SK-N-MC (cell line): ENCODE measurements around the gene TTN.

Experiments used
- DNase-seq: peaks from one replicate; pipeline ENCODE4 v3.0.0-alpha.2; 2011; ENCODE audit warnings: low read depth, low spot score
- H3K27ac ChIP-seq: fragments of 200-600 bp; sonication (generic); 2 replicates; pipeline ENCODE4 v1.5.1; 2016; ENCODE audit warnings: mixed run types
- H3K36me3 ChIP-seq: fragments of 200-600 bp; sonication (generic); 2 replicates; pipeline ENCODE4 v1.6.1; 2017; ENCODE audit warnings: antibody characterized with exemption, low read length, mixed read lengths; ENCODE audit not compliant: insufficient read depth
- H3K4me3 ChIP-seq: fragments of 200-600 bp; sonication (generic); 2 replicates; pipeline ENCODE4 v1.5.1; 2016
- H3K9ac ChIP-seq: fragments of 200-600 bp; sonication (generic); 2 replicates; pipeline ENCODE4 v1.8.0; 2017; ENCODE audit warnings: mixed run types, mixed read lengths; ENCODE audit not compliant: insufficient read length
- H3K9me3 ChIP-seq: fragments of 200-600 bp; sonication (generic); 2 replicates; pipeline ENCODE4 v1.6.1; 2017; ENCODE audit warnings: low read depth, mild to moderate bottlenecking, antibody characterized with exemption, low read length, moderate library complexity, mixed read lengths
- EZH2 ChIP-seq: fragments of 200-600 bp; sonication (generic); IDR thresholded peaks from one replicate; pipeline ENCODE4 v1.6.1; 2017; ENCODE audit warnings: antibody characterized with exemption
- FOXP2 ChIP-seq: optimal IDR thresholded peaks from 2 replicates; pipeline ENCODE3; 2011; ENCODE audit warnings: mild to moderate bottlenecking, moderate library complexity; ENCODE audit not compliant: insufficient read depth; ENCODE audit errors: extremely low read length, control extremely low read depth
- POLR2AphosphoS5 ChIP-seq: IDR thresholded peaks from 2 replicates; pipeline ENCODE4 v1.6.1; 2012; ENCODE audit warnings: mild to moderate bottlenecking, low read depth, low read length, borderline replicate concordance

TTN gene

DNA sequence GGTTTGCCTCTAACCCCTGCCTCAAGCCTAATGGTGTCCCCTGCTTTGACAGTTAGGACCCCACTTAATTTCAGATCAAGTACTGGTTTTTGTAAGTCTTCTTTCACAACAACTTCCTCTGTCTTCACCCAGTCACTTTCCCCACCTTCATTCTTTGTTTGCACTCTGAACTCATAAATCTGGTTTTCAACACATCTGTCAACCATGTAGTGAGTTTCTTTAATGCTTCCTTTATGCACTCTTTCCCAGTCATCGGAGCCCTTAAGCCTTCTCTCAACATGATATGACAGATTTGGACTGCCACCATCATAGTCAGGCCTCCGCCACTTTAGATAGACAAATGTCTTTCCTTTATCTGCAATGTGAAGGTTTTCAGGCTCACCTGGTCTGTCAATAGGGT, 217.9 kb downstream of the TTN start:
- TF ChIP-seq FOXP2: no peak
- TF ChIP-seq EZH2: no peak
- no peak for TF ChIP-seq POLR2AphosphoS5
- no peak overlapping the region for H3K4me3 ChIP-seq

DNA sequence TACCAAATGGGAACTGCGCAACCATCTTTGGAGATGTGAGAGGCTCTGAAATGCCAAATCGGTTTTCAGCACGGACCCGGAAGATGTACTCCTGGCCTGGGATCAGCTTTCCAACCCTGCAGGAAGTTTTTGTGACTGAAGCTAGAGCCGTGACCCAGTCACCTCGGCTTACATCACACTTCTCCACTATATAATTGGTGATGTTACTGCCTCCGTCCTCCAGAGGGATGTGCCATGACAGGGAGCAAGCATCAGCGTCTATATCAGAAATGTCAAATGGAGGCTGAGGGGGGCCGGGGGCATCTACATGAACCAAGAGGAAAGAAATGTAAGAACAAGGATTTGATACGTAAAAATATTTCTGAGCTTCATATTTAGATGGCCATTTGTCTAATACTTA, 222.6 kb downstream of the TTN start:
- Histone ChIP-seq H3K9me3 (no peaks in the 10 kb centered on the region), H3K27ac (no peak overlapping the region), H3K4me3 (no peak overlapping the region), H3K9ac (no peak overlapping the region), H3K36me3 (no peaks in the 10 kb centered on the region)
- no peak for DNase-seq
- TF ChIP-seq FOXP2 (no peak), POLR2AphosphoS5 (no peak), EZH2 (no peak)

More for the DNA sequence above, 217.9 kb downstream of the TTN start:
- Histone ChIP-seq H3K36me3 (no peaks in the 10 kb centered on the region), H3K9me3 (no peaks in the 10 kb centered on the region), H3K27ac (no peak overlapping the region), H3K9ac (no peak overlapping the region)
- DNase-seq: no peak

DNA sequence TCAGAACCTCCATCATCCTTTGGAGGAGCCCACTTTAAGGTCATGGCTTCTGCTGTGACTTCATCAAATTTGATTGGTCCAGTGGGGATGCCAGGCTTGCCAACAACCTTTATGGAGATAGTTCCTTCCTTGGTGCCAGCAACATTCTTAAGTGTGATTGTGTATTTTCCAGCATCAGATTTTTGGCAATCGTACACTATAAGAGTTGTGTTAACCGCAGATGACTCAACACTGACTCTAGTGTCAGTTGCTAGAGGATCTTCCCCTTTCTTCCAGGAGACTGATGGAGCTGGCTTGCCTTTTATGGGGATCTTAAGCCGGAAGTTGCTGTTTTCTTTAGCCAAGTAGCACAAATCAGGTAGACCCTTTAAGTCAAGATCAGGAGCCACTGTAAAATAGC, 228.2 kb downstream of the TTN start:
- DNase-seq: no peak
- no peak for TF ChIP-seq FOXP2
- TF ChIP-seq EZH2: no peak
- no peak for TF ChIP-seq POLR2AphosphoS5

DNA sequence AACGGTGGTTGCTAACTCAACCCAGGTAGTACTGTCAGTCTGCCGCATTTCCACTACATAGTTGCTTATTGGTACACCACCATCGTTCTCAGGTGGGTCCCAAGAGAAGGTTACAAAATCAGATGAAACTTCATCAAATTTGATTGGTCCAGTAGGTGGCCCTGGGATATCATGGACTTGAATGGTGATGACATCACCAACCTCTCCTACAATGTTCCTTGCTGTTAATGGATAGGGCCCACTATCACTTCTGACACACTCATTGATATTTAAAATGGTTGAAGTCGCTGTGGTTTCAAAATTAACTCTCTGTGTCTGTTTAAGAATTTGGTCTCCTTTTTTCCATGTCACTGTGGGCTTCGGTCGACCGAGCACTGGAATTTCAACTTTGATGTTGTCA, 232.4 kb downstream of the TTN start:
- no peak for DNase-seq
- no peaks in the 10 kb centered on the region for H3K9me3 ChIP-seq
- TF ChIP-seq POLR2AphosphoS5: no peak
- TF ChIP-seq FOXP2: no peak
- no peak for TF ChIP-seq EZH2
- no peak overlapping the region for H3K4me3 ChIP-seq
- H3K9ac ChIP-seq: no peak overlapping the region
- H3K27ac ChIP-seq: no peak overlapping the region
- H3K36me3 ChIP-seq: no peaks in the 10 kb centered on the region; the same call in 1 of the 2 replicates

More for the DNA sequence above, 228.2 kb downstream of the TTN start:
- Histone ChIP-seq H3K4me3 (no peak overlapping the region), H3K27ac (no peak overlapping the region), H3K9ac (no peak overlapping the region), H3K36me3 (no peaks in the 10 kb centered on the region; the same call in 1 of the 2 replicates), H3K9me3 (no peaks in the 10 kb centered on the region)

DNA sequence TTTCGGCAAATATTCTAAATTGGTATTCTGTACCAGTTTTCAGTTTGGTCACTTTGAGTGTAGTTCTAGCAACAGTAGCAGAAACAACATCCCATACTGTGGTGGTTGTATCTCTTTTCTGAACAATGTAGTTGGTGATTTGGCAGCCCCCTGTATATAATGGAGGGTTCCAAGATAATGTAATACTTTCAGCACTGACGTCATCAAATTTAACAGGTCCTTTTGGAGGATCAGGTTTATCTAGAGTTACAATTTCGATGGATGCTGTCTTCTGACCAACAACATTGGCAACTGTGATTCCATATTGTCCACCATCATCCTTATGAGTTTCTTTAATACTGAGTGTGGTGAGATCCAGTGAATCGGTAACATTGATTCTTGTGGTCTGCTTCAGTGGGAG, 239.0 kb downstream of the TTN start:
- no peak overlapping the region for H3K4me3 ChIP-seq
- H3K9me3 ChIP-seq: no peaks in the 10 kb centered on the region
- TF ChIP-seq FOXP2 (no peak), POLR2AphosphoS5 (no peak), EZH2 (no peak)
- H3K36me3 ChIP-seq: no peaks in the 10 kb centered on the region
- no peak overlapping the region for H3K27ac ChIP-seq
- DNase-seq: no peak
- H3K9ac ChIP-seq: no peak overlapping the region

DNA sequence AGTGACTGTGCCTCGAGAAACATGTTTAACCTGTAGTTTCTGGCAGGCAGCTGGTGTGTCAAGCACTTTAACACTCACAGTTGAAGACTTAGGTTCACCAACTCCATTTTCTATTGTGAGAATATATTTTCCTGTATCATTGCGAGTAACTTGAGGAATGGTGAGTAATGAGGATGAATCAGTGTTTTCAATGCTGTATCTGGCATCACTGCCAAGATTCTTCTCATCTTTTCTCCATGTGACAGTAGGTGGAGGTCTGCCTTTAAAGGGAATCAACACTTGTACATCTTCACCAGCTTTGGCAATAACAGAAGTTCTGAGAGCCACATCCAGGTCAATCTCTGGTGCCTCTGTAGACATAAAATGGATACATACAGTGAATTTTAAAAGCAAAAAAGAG, 254.2 kb downstream of the TTN start:
- DNase-seq: no peak
- H3K27ac ChIP-seq: no peak overlapping the region
- no peaks in the 10 kb centered on the region for H3K9me3 ChIP-seq
- TF ChIP-seq FOXP2: no peak
- no peak for TF ChIP-seq EZH2
- TF ChIP-seq POLR2AphosphoS5: no peak
- H3K36me3 ChIP-seq: no peaks in the 10 kb centered on the region
- H3K9ac ChIP-seq: no peak overlapping the region
- no peak overlapping the region for H3K4me3 ChIP-seq

DNA sequence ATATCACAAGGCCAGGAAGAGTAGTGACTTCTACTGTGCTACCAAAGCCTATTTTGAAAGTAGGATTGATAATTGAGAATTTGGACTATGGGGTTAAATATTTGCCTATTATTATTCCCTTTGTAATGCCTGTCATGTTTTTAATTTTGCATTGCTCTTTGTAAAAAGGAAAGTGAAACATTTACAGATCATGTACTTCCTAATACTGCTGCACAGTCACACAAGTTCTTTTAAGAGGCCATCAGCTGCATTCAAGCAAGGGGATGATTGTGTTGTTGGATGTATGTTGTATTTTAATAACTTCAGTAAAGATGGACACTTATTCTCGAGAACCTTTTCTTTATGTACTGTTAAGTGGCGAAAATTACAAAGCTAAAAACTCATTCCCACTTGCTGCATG, 256.9 kb downstream of the TTN start:
- no peak overlapping the region for H3K27ac ChIP-seq
- H3K9me3 ChIP-seq: no peaks in the 10 kb centered on the region
- no peak overlapping the region for H3K4me3 ChIP-seq
- TF ChIP-seq FOXP2 (no peak), POLR2AphosphoS5 (no peak), EZH2 (no peak)
- no peak overlapping the region for H3K9ac ChIP-seq
- no peak for DNase-seq
- H3K36me3 ChIP-seq: no peaks in the 10 kb centered on the region

DNA sequence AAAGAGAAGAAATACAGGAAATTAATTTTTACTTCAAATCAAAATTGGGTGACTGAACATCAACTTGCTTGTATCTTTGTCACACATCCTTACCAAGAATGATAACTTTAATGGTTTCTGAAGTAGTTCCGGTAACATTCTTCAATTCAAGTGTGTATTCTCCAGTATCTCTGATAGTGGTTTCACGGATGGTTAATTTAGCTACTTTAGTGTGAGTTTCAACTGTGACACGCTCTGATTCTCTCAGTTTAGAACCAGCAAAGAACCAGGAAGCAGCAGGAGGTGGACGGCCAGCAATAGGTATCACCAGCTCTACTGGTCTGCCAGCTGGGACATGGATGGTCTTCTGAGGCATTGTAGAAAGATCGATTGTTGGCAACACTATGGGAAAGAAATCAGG, 264.7 kb downstream of the TTN start:
- Histone ChIP-seq H3K36me3 (no peaks in the 10 kb centered on the region), H3K9ac (no peak overlapping the region), H3K27ac (no peak overlapping the region), H3K9me3 (no peaks in the 10 kb centered on the region), H3K4me3 (no peak overlapping the region)
- no peak for TF ChIP-seq FOXP2
- TF ChIP-seq POLR2AphosphoS5: no peak
- no peak for TF ChIP-seq EZH2
- DNase-seq: no peak

DNA sequence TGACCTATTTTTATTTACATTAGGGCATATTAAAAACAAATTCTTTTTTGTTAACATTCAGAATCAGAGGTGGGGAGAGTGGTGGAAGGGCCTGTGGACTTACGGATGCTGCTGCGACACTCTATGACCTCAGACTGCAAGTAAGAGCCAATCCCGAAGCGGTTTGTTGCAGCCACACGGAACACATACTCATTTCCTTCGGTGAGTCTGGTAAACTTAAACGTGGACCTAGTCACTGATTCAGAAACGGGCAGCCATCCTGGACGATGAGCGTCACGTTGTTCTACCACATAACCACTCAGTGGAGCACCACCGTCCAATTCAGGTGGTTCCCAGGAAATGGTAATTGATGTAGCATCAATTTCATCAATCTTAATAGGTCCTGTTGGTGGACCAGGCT, 265.1 kb downstream of the TTN start:
- H3K9me3 ChIP-seq: no peaks in the 10 kb centered on the region
- H3K9ac ChIP-seq: no peak overlapping the region
- H3K27ac ChIP-seq: no peak overlapping the region
- DNase-seq: no peak
- TF ChIP-seq EZH2: no peak
- TF ChIP-seq FOXP2: no peak
- no peak for TF ChIP-seq POLR2AphosphoS5
- no peaks in the 10 kb centered on the region for H3K36me3 ChIP-seq
- no peak overlapping the region for H3K4me3 ChIP-seq
